PC-3 (cell line): Measurements from ENCODE around the gene CT45A10. TPM values are rescaled to one million over a fixed set of nuclear protein-coding genes. Genes with fewer than 3 reads are reported as not detected.
"Not testable (repeated sequence)": the region's sequence is repeated elsewhere in the genome, so short reads cannot be mapped to it uniquely, and the experiment has no call there.

Experiments used
- ATAC-seq: fragments of 200-7000 bp; cut with Tn5 transposase; 2 replicates; pipeline ENCODE4 v1.9.1; 2020; ENCODE audit warnings: mild to moderate bottlenecking, moderate library complexity
- BruUV-seq: library from RNA; stranded (reverse); fragments of 400-500 nt; replicated peaks from 2 replicates; lab custom pipeline; 2021; lab: Mats Ljungman, UMichigan
- CTCF ChIA-PET: fragments of 300-600 bp; sonication (Branson Sonifier 250); formaldehyde crosslinking; loops from one replicate; lab custom pipeline; 2022; ENCODE audit warnings: antibody characterized with exemption; lab: Charles Lee
- POLR2A ChIA-PET: fragments of 300-600 bp; sonication (Branson Sonifier 250); formaldehyde crosslinking; loops from one replicate; lab custom pipeline; 2022; ENCODE audit warnings: antibody characterized with exemption; ENCODE audit not compliant: unreplicated experiment; lab: Charles Lee
- DNase-seq: peaks from one replicate; pipeline ENCODE4 v3.0.0-alpha.2; 2015
- H2AFZ ChIP-seq: fragments of 300-600 bp; sonication (generic); 2 replicates; pipeline ENCODE4 v1.6.0; 2016; ENCODE audit warnings: antibody characterized with exemption, low read length
- H3F3A ChIP-seq: fragments of 300-600 bp; sonication (generic); one replicate; pipeline ENCODE4 v1.6.0; 2017; ENCODE audit warnings: antibody characterized with exemption, low read length, control low read depth, mild to moderate bottlenecking; ENCODE audit not compliant: unreplicated experiment
- H3K27ac ChIP-seq: fragments of 300-600 bp; sonication (generic); 2 replicates; pipeline ENCODE4 v1.5.1; 2016; ENCODE audit warnings: mild to moderate bottlenecking, low read length
- H3K27me3 ChIP-seq: fragments of 300-600 bp; sonication (generic); 2 replicates; pipeline ENCODE4 v1.6.1; 2016; ENCODE audit warnings: low read length, mixed read lengths
- H3K36me3 ChIP-seq: fragments of 300-600 bp; sonication (generic); 2 replicates; pipeline ENCODE4 v1.6.1; 2016; ENCODE audit warnings: low read depth, mixed run types, low read length, mixed read lengths
- H3K4me1 ChIP-seq: fragments of 300-600 bp; sonication (generic); 2 replicates; pipeline ENCODE4 v1.5.1; 2016; ENCODE audit warnings: low read length; ENCODE audit not compliant: insufficient read depth
- H3K4me2 ChIP-seq: fragments of 300-600 bp; sonication (generic); 2 replicates; pipeline ENCODE4 v1.6.0; 2016; ENCODE audit warnings: low read length
- H3K4me3 ChIP-seq: fragments of 300-600 bp; sonication (generic); 2 replicates; pipeline ENCODE4 v1.5.1; 2016; ENCODE audit warnings: mild to moderate bottlenecking, low read length, mixed read lengths
- H3K79me2 ChIP-seq: fragments of 300-600 bp; sonication (generic); 2 replicates; pipeline ENCODE4 v1.6.1; 2017; ENCODE audit warnings: low read length, mixed read lengths
- H3K9ac ChIP-seq: fragments of 300-600 bp; sonication (generic); 2 replicates; pipeline ENCODE4 v1.6.0; 2016; ENCODE audit warnings: mild to moderate bottlenecking, low read length
- H3K9me2 ChIP-seq: fragments of 300-600 bp; sonication (generic); replicated peaks from 2 replicates; pipeline ENCODE4 v1.6.1; 2016; ENCODE audit warnings: mixed run types, low read length, mixed read lengths
- H3K9me3 ChIP-seq: fragments of 300-600 bp; sonication (generic); 2 replicates; pipeline ENCODE4 v1.6.1; 2016; ENCODE audit warnings: low read length, mixed read lengths
- H4K20me1 ChIP-seq: fragments of 300-600 bp; sonication (generic); 2 replicates; pipeline ENCODE4 v1.6.1; 2016; ENCODE audit warnings: low read length, mixed read lengths
- EZH2 ChIP-seq: fragments of 300-600 bp; sonication (generic); IDR thresholded peaks from one replicate; pipeline ENCODE4 v1.6.1; 2017; ENCODE audit warnings: antibody characterized with exemption, mild to moderate bottlenecking, low read length; ENCODE audit not compliant: unreplicated experiment
- EZH2phosphoT487 ChIP-seq: fragments of 300-600 bp; sonication (generic); IDR thresholded peaks from 2 replicates; pipeline ENCODE4 v1.6.1; 2018; ENCODE audit warnings: mild to moderate bottlenecking, antibody characterized with exemption, low read length, borderline replicate concordance
- intact Hi-C: fragments of 100-400 bp; cut with micrococcal nuclease; formaldehyde crosslinking; loops from 2 replicates; pipeline ENCODE4 v1.9.0; 2023
- total RNA-seq: library from RNA; depleted of rRNA; stranded (reverse); fragments of >200 nt; gene quantifications from 2 replicates; pipeline ENCODE4 v1.2.3, GENCODE V29; 2014
- TF ChIP-seq, protein P1 (sequence below): fragments of 300-600 bp; sonication (generic); conservative IDR thresholded peaks from 2 replicates; pipeline ENCODE4 v1.5.1; 2017; ENCODE audit warnings: antibody characterized with exemption, low read depth, mild to moderate bottlenecking, low read length

CT45A10 gene
- total RNA-seq, 1 experiment from 2014 or later, result not detected

DNA sequence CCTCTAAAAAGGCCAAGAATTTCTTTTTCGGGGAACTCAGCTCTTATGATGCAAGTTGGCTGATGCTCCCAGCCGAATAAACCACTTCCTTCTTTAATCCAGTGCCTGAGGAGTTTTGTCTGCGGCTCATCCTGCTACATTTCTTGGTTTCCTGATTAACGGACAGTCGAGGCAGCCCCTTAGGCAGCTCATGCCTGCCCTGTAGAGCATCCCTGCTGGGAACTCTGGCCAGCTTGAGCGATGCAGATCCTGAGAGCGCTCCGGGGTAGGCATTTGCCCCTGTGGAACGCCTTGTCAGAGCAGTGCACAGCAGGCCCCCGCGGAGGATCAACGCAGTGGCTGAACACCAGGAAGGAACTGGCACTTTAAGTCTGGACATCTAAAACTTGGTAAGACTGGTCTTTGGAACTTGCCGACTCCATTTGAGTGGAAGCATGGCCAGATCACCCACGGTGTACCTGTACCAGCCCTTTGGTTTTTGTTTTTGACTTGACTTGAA is 3.1 kb downstream of the CT45A10 start:
- H2AFZ ChIP-seq, result no peak overlapping the region
- no peaks in the 10 kb centered on the region for H3K36me3 ChIP-seq
- H3K4me1 ChIP-seq, result no peaks in the 10 kb centered on the region
- DNase-seq, result no peak
- intact Hi-C loops, result no loop called here
- ATAC-seq, result no peak
- no peak overlapping the region for H3K9ac ChIP-seq
- BruUV-seq, result no TSS peak
- H3K79me2 ChIP-seq, result no peaks in the 10 kb centered on the region
- H3K4me3 ChIP-seq, result no peak overlapping the region
- TF ChIP-seq EZH2 (no peak), EZH2phosphoT487 (no peak)
- TF ChIP-seq, protein P1, sequence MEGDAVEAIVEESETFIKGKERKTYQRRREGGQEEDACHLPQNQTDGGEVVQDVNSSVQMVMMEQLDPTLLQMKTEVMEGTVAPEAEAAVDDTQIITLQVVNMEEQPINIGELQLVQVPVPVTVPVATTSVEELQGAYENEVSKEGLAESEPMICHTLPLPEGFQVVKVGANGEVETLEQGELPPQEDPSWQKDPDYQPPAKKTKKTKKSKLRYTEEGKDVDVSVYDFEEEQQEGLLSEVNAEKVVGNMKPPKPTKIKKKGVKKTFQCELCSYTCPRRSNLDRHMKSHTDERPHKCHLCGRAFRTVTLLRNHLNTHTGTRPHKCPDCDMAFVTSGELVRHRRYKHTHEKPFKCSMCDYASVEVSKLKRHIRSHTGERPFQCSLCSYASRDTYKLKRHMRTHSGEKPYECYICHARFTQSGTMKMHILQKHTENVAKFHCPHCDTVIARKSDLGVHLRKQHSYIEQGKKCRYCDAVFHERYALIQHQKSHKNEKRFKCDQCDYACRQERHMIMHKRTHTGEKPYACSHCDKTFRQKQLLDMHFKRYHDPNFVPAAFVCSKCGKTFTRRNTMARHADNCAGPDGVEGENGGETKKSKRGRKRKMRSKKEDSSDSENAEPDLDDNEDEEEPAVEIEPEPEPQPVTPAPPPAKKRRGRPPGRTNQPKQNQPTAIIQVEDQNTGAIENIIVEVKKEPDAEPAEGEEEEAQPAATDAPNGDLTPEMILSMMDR, result no peak
- ChIA-PET CTCF (no interaction called here), POLR2A (no interaction called here)
- no peaks in the 10 kb centered on the region for H3K9me3 ChIP-seq
- H3K27ac ChIP-seq, result no peak overlapping the region
- H3F3A ChIP-seq, result no peaks in the 10 kb centered on the region
- H4K20me1 ChIP-seq, result no peaks in the 10 kb centered on the region
- no peak overlapping the region for H3K4me2 ChIP-seq
- peaks cover 10% of the 10 kb centered on the region for H3K27me3 ChIP-seq
- no peaks in the 10 kb centered on the region for H3K9me2 ChIP-seq

DNA sequence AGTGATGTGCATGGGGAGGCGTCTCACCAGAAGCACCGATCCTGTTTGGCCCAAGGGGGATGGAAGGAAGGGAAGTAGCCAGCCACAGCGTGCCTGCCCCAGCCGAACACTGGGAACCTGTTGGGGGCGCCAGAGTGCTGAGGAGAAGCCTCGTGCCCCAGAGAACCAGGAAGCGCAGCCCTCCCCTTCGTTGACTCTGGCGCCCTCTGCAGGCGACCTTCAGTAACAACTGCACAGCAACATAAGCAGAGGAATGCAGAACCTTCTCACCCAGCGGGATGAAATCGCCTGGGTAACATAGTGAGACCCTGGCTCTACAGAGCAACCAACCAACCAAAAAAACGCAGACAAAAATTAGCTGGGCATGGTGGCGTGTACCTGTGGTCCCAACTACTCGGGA is 4.3 kb downstream of the CT45A10 start:
- H3K4me3 ChIP-seq, ATAC-seq, H3K79me2 ChIP-seq, H3K9ac ChIP-seq, intact Hi-C loops, POLR2A ChIA-PET, H3F3A ChIP-seq, H3K36me3 ChIP-seq, H4K20me1 ChIP-seq, H3K27ac ChIP-seq, CTCF ChIA-PET, H3K4me1 ChIP-seq, H3K9me2 ChIP-seq, H3K9me3 ChIP-seq, BruUV-seq, H3K4me2 ChIP-seq, H2AFZ ChIP-seq, H3K27me3 ChIP-seq: not testable (repeated sequence)
- peak; percentile 23 for DNase-seq
- TF ChIP-seq, protein P1, result peak; percentile 49

DNA sequence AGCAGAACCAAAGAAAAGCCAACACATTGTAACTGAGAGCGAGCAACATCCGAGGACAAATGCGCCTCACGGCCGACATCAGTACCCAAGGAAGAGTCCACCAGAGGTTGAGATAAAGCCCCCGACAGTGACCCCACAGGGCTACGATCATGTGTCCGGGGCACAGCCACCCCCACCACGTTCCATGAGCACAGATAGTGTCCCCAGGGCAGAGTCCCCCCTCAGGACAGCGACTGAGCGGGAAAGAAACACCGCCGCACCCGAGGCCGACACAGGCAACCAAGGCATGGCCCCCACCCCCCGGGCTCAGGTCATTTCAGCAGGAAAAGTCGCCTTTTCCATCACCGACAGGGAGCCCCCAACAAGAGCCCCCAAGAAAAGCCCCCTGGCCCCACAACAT is 5.0 kb downstream of the CT45A10 start:
- H3K36me3 ChIP-seq, POLR2A ChIA-PET, H3K27me3 ChIP-seq, H3K79me2 ChIP-seq, H3K27ac ChIP-seq, H4K20me1 ChIP-seq, H3K9me2 ChIP-seq, ATAC-seq, H2AFZ ChIP-seq, H3K9ac ChIP-seq, H3K4me2 ChIP-seq, H3K9me3 ChIP-seq, H3F3A ChIP-seq, DNase-seq, H3K4me1 ChIP-seq, H3K4me3 ChIP-seq, CTCF ChIA-PET, intact Hi-C loops, BruUV-seq: not testable (repeated sequence)

DNA sequence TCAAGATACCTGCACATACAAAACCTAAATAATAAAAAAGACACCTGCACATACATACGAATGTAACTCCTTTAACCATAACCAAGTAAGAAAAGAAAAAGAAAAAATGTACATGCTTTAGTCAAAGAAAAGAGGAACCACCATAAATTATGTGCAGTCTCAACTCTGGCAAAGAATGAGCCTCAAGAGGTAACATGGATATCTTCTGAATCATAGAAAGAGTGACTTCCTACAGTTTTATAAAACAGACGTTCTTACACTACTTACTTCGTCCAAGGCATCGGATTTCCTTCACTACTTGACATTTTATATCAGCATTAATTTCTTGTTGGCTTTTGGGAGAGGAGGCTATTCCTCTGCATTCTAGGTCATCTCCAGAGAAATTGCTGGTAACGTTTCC is 10.5 kb downstream of the CT45A10 start:
- H3K79me2 ChIP-seq, H3F3A ChIP-seq, H3K9ac ChIP-seq, H4K20me1 ChIP-seq, POLR2A ChIA-PET, intact Hi-C loops, H3K27ac ChIP-seq, H3K27me3 ChIP-seq, BruUV-seq, H3K4me1 ChIP-seq, H2AFZ ChIP-seq, H3K4me2 ChIP-seq, ATAC-seq, H3K9me2 ChIP-seq, H3K4me3 ChIP-seq, H3K36me3 ChIP-seq, H3K9me3 ChIP-seq, CTCF ChIA-PET, DNase-seq: not testable (repeated sequence)

GRCh38 chrX:135871712-135872111 is 21.5 kb downstream of the CT45A10 start, which contains the start of gene CT45A9:
TSS of gene CT45A9 (minus strand) at chrX:135871812. CDS start at chrX:135868061, 3,751 bp downstream.
- intact Hi-C loops, H3K9me3 ChIP-seq, H3F3A ChIP-seq, H4K20me1 ChIP-seq, H3K9ac ChIP-seq, BruUV-seq, H2AFZ ChIP-seq, H3K36me3 ChIP-seq, H3K4me2 ChIP-seq, H3K4me3 ChIP-seq, H3K4me1 ChIP-seq, CTCF ChIA-PET, H3K79me2 ChIP-seq, H3K27me3 ChIP-seq, DNase-seq, H3K9me2 ChIP-seq, ATAC-seq, H3K27ac ChIP-seq, POLR2A ChIA-PET: not testable (repeated sequence)
